DOHH2 (cell line): Measurements from ENCODE around the gene SLC12A3.
"Not testable (repeated sequence)": the region's sequence is repeated elsewhere in the genome, so short reads cannot be mapped to it uniquely, and the experiment has no call there.

Source experiments
- CTCF ChIP-seq: fragments of 200-600 bp; sonication (generic); IDR thresholded peaks from one replicate; pipeline ENCODE4 v1.5.1; 2014; ENCODE audit warnings: antibody characterized with exemption, mild to moderate bottlenecking, low read depth, low read length; ENCODE audit not compliant: poor library complexity, severe bottlenecking
- EZH2phosphoT487 ChIP-seq: fragments of 200-600 bp; sonication (generic); IDR thresholded peaks from 2 replicates; pipeline ENCODE4 v1.6.1; 2017; ENCODE audit warnings: borderline replicate concordance, mild to moderate bottlenecking, antibody characterized with exemption, low read length, moderate library complexity, mixed read lengths

GRCh38 chr16:56868766-56869165 is 3.8 kb downstream of the SLC12A3 start:
- TF ChIP-seq CTCF, EZH2phosphoT487: not testable (repeated sequence)
